Left ventricle myocardium superior (tissue), 1 donor: Measurements from ENCODE around the gene BRME1. TPM values are rescaled to one million over a fixed set of nuclear protein-coding genes. Genes with fewer than 3 reads are reported as not detected.

Experiments used
- ATAC-seq: fragments of 200-7000 bp; cut with Tn5 transposase; one replicate; pipeline ENCODE4 v1.9.1; 2020; ENCODE audit warnings: mild to moderate bottlenecking, moderate library complexity
- DNase-seq: peaks from one replicate; pipeline ENCODE4 v3.0.0-alpha.2; 2020
- intact Hi-C: fragments of 100-400 bp; cut with micrococcal nuclease; formaldehyde crosslinking; loops from one replicate; pipeline ENCODE4 v1.11.0; 2022
- total RNA-seq: library from RNA; stranded (reverse); fragmentation: NEBNext Ultra II Directional; extraction: Animal tissue kit (Norgen Biotek cat#: 25700); gene quantifications from one replicate; pipeline ENCODE4 v1.2.1, GENCODE V29; 2021
- donor health status: DM: no; HTN: yes; CAD: no; lungs with severe emphysema.

BRME1 gene
- total RNA-seq, 1 donor from 2014 or later = 0.72 TPM

GRCh38 chr19:13896227-13896626, 9.7 kb downstream of the BRME1 start:
- ATAC-seq = no peak
- intact Hi-C loops = no loop called here
- DNase-seq = no peak

- no peak for ATAC-seq
- intact Hi-C loops = no loop called here
- DNase-seq = no peak
These were observed 11.4 kb downstream of the BRME1 start for GRCh38 chr19:13894552-13894951.

GRCh38 chr19:13892870-13893269, 13.0 kb downstream of the BRME1 start:
- intact Hi-C loops = no loop called here
- ATAC-seq = no peak

GRCh38 chr19:13890136-13890535, 15.8 kb downstream of the BRME1 start:
- ATAC-seq (no peak), DNase-seq (no peak)

More at GRCh38 chr19:13892870-13893269, 13.0 kb downstream of the BRME1 start:
- DNase-seq = no peak

GRCh38 chr19:13888281-13888680, 17.6 kb downstream of the BRME1 start:
- no peak for ATAC-seq
- no peak for DNase-seq

More at GRCh38 chr19:13890136-13890535, 15.8 kb downstream of the BRME1 start:
- intact Hi-C loops = no loop called here

DNA sequence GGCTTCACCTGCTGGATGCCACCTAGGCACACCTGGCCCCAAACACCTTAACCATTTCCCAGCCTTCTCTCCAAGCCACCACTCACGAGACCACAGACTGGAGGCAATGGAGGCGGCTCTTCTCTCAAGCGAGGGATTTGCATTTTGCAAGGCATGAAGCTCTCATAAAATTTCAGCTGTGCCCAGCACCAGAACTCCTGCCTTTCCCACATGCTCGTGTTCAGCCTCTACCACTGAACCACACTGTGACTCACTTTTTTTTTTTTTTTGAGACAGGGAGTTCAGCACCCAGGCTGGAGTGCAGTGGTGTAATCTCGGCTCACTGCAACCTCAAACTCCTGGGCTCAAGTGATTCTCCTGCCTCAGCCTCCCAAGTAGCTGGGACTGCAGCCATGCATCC, 18.4 kb downstream of the BRME1 start:
- ATAC-seq (no peak), DNase-seq (no peak)
- intact Hi-C loops = no loop called here

More at GRCh38 chr19:13888281-13888680, 17.6 kb downstream of the BRME1 start:
- intact Hi-C loops = no loop called here

- ATAC-seq (no peak), DNase-seq (no peak)
- intact Hi-C loops = no loop called here
These were observed 18.9 kb downstream of the BRME1 start for GRCh38 chr19:13887018-13887436.

- ATAC-seq = no peak
- intact Hi-C loops = no loop called here
These were observed 20.0 kb downstream of the BRME1 start for GRCh38 chr19:13885826-13886365.

GRCh38 chr19:13884726-13885591, 21.0 kb downstream of the BRME1 start:
- ATAC-seq (peak; percentile 14), DNase-seq (no peak)
- intact Hi-C loops = loop anchor here (5.0 kb wide), 1 partner anchor 187 kb away; the partner anchor contains the start of gene MISP3

More at GRCh38 chr19:13885826-13886365, 20.0 kb downstream of the BRME1 start:
- DNase-seq = no peak

DNA sequence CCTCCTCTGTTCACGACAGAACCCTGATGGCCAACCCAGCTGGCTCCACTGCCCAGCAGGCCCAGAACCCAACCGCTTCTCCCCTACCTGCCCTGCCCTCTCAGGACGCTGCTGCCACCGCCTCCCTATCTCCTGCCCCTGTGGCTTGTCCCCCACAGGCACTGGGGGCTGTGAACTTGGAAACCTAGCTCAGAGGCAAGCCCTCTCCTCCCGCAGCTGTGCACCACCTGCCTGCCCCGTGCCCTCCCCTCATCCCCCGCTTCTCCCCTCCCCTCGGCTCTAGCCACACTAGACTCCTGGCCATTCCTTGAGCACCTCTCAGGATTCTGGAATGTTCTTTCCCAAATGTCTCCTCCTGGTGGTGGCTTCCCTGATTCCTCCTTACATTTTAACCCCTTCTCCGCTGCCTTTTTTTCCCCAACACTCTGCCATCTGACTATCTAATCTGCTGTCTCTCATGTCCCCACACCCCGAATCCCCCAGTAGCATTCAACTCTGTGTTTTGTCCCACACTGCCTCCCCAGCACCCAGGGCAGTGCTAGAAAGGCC, 22.3 kb downstream of the BRME1 start:
- intact Hi-C loops = loop anchor here (5.0 kb wide), 1 partner anchor 189 kb away; the partner anchor contains the start of gene MISP3
- no peak for ATAC-seq
- DNase-seq = no peak

DNA sequence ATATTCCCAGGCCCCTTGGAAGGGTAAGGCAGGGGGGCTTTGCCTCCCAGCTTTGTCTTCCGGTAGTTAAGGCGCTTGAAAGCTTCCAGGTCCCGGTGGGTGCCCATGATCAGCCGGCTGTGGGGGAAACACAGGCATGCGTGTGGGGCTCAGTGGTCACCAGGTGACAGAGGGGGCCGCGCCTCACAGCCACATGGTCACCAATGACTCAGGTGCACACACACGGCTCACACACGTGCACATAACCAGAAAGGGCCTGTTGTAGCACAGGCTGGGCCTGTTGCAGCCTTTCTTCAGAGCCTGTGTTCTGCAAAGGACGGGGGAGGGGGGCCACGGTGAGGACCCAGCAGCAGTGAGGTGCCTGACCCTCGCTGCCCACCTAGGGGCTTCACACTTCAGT, 23.1 kb downstream of the BRME1 start:
- no peak for ATAC-seq
- intact Hi-C loops = loop anchor here (5.0 kb wide), 1 partner anchor 189 kb away; the partner anchor contains the start of gene MISP3
- no peak for DNase-seq

GRCh38 chr19:13882419-13882795, 23.5 kb downstream of the BRME1 start:
- ATAC-seq (no peak), DNase-seq (no peak)
- intact Hi-C loops = loop anchor here (5.0 kb wide), 1 partner anchor 190 kb away; the partner anchor contains the start of gene MISP3

DNA sequence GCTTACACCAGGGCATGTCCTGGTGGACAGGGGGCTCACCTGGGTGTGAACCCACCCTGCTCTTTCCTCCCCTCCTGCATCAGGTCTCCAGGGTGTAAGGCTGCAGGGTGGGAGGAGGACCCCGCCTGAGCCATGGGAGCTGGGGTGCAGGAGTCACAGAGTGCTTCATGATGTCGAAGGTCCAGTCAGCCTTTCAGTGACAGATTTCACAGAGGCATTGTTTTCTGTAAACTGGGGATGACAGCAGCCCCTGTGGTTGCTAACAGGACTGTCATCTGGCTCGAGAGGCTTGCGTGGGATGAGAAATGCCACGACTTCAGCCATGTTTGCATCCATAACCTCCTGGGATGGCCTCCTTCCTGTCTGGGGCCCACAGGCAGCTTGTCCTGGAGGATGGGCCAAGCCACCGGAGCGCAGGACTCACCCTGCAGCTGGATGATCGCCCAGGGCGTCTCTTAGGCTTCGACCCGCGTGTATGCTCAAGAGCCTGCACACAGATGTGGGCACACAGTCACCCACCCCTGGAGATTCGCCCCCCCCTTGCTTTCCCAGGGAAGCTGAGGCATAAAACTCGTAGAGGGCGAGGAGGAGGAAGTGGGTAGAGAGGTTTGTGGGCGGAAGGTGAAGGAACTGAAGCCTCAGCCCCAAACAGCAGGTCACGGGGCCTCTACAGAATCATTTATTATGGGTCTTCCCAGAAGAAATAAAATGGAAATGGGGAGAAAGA, 24.1 kb downstream of the BRME1 start:
- intact Hi-C loops = loop anchor here (5.0 kb wide), 1 partner anchor 190 kb away; the partner anchor contains the start of gene MISP3
- DNase-seq = peak; percentile 61
- ATAC-seq = no peak

DNA sequence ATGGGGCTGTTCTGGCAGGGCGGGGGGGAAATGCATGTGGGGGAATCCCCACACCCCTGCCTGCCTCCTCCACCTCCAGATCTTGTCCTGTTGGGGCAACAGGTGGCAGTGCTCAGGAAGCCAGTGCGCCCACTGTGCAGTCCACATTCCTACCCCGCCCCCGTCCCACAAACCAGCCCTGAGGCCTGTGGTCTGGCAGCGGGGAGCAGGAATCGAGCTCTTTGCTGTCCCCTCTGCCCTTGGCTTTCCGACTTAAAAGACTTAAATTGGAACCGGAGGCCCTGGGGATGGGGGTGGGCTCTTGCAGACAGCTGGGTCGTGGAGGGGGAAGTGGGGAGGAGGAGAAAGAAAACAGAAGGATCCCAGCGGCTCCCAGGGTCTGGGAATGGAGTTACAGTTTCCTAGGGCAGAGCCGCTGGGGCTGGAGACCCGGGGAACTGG, 24.6 kb downstream of the BRME1 start:
- intact Hi-C loops = loop anchor here (5.0 kb wide), 1 partner anchor 191 kb away; the partner anchor contains the start of gene MISP3
- no peak for ATAC-seq
- no peak for DNase-seq

GRCh38 chr19:13880059-13881043, 25.6 kb downstream of the BRME1 start:
- ATAC-seq (peak; percentile 97), DNase-seq (peak; percentile 99)
- intact Hi-C loops = loop anchor here (5.0 kb wide), 1 partner anchor 192 kb away; the partner anchor contains the start of gene MISP3

DNA sequence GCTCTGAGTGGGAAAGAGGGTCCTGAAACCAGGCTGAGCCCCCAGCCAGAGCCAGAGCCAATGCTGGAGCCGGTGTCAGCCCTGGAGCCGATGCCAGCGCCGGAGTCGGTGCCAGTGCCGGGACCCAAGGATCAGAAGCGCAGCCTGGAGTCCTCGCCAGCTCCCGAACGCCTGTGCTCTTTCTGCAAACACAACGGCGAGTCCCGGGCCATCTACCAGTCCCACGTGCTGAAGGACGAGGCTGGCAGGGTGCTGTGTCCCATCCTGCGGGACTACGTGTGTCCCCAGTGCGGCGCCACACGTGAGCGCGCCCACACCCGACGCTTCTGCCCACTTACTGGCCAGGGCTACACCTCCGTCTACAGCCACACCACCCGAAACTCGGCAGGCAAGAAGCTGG, 28.6 kb downstream of the BRME1 start:
- no peak for ATAC-seq
- intact Hi-C loops = no loop called here
- no peak for DNase-seq

- DNase-seq (no peak), ATAC-seq (no peak)
- intact Hi-C loops = no loop called here
These were observed 29.1 kb downstream of the BRME1 start, which contains the start of gene NANOS3 for GRCh38 chr19:13876834-13877233. Gene NANOS3, plus strand, starts transcription at chr19:13877134. Its CDS starts 115 bp downstream, at chr19:13877249.

- intact Hi-C loops = no loop called here
- DNase-seq (no peak), ATAC-seq (no peak)
These were observed 30.1 kb downstream of the BRME1 start for GRCh38 chr19:13875824-13876223.
